NCI-H2196 (cell line): ENCODE results near the gene TOLLIP.
"Not testable (repeated sequence)": the region's sequence is repeated elsewhere in the genome, so short reads cannot be mapped to it uniquely, and the experiment has no call there.

Source experiments
- DNase-seq: peaks from one replicate; lab custom pipeline; 2025; ENCODE audit not compliant: unreplicated experiment; lab: John Stamatoyannopoulos, UW

The TOLLIP gene

DNA sequence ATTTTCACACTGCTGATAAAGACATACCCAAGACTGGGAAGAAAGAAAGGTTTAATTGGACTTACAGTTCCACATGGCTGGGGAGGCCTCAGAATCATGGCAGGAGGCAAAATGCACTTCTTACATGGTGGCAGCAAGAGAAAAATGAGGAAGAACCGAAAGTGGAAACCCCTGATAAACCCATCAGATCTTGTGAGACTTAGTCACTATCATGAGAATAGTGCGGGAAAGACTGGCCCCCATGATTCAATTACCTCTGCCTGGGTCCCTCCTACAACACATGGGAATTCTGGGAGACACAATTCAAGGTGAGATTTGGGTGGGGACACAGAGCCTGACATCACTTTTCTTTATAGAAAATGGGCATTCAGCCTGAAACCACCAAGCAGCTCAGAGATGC is 42.5 kb downstream of the TOLLIP start:
- not testable (repeated sequence) for DNase-seq

DNA sequence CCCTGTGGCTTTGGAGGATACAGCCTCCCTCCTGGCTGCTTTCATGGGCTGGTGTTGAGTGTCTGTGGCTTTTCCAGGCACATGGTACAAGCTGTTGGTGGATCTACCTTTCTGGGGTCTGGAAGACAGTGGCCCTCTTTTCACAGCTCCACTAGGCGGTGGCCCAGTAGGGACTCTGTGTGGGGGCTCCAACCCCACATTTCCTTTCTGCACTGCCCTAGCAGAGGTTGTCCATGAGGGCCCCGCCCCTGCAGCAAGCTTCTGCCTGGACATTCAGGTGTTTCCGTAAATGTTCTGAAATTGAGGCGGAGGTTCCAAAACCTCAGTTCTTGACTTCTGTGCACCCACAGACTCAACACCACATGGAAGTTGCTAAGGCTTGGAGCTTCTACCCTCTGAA is 44.0 kb downstream of the TOLLIP start:
- DNase-seq, result not testable (repeated sequence)

DNA sequence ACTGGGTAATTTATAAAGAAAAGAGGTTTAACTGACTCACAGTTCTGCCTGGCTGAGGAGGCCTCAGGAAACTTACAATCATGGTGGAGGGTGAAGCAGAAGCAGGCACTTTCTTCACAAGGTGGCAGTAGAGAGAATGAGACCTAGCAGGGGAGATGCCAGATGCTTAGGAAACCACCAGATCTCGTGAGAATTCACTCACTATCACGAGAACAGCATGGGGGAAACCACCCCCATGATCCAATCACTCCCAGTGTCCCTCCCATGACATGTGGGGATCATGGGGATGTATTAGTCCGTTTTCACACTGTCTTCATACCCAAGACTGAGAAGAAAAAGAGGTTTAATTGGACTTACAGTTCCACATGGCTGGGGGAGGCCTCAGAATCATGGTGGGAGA is 45.0 kb downstream of the TOLLIP start:
- not testable (repeated sequence) for DNase-seq

DNA sequence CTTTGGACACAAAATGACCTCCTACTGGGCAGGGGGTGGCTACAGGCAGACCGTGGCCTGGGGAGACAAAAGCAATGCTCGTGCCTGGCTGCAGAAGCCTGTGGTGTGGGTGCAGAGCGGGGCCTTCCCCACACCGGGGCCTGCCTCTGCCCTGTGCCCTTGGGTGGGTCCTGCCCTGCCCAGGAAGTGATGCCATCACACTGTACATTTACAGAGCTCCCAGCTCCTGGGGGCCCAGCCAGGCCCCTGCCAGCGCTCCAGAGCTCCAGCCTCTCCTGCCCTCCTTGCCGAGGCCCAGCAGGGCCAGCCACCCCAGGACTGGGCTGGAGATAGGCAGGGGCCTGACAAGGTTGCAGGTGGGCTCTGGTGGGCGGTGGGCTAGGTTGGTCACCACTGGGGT is 46.4 kb downstream of the TOLLIP start:
- DNase-seq, result no peak

DNA sequence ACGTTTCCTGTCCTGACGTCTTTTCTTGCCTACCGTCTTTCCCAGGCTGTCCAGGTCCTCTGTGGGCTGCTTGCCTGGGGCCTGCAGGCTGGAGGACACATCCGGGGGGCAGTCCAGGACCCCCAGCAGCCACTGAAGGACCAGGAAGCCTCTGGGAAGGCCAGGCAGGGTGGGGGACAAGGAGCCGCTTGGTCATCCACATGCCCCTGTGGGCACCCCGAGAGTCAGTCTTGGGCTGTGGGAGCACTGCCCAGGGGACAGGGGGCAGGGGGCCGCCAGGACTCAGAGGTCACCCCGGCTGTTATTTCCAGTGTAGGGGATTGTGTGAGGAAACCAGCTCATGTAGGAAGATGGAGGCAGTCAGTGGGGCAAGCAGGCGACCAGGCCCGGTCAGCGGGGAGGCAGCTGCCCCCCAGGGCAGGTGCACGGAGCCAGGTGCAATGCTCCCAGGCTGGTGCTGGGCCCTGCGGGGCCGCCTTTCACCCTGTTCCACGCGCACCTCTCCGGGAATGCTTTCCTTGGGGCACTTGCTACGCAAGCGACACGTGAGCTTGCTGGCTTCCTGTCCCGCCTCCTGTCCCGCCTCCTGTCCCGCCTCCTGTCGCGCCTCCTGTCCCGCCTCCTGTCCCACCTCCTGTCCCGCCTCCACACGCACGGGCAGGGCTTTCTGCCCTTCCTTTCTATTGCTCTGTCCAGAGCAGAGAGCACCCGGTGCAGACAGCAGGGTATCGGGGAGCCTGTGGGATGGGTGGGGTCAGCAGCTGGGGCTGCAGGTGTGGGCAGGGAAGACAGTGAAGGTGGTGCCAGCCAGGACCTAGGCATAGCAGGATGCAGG is 47.0 kb downstream of the TOLLIP start:
- DNase-seq, result peak; percentile 89

DNA sequence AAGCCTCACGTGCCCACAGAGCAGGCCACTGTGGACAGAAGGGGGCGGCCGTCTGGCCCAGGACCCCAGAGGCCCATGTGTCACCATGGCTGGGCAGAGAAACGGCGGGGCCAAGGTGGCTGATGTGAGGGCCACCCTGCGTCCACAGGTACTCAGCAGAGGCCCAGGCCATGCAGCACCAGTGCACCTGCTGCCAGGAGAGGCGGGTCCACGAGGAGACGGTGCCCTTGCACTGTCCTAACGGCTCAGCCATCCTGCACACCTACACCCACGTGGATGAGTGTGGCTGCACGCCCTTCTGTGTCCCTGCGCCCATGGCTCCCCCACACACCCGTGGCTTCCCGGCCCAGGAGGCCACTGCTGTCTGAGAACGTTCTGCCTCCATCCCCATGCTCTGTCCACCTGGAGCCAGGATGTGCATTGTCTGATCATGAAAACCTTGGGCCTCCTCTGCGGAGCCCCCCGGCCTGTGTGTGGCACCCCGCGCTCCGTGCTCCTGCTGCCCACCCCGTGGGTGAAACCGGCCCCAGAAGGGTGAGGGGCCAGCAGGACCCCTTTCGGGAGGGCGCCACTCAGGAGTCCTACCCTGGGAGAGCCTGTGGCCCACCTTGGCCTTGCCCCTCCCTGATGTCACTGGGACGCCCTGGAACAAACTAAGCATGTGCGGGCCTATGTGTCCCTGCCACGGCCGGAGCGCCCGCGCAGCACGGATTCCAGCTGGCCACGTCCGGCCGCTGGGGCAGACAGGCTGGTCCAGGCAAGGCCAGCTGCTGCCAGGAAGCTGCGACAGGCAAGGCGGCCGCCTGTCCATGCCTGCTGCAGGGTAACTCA is 48.0 kb downstream of the TOLLIP start:
- DNase-seq, result no peak

DNA sequence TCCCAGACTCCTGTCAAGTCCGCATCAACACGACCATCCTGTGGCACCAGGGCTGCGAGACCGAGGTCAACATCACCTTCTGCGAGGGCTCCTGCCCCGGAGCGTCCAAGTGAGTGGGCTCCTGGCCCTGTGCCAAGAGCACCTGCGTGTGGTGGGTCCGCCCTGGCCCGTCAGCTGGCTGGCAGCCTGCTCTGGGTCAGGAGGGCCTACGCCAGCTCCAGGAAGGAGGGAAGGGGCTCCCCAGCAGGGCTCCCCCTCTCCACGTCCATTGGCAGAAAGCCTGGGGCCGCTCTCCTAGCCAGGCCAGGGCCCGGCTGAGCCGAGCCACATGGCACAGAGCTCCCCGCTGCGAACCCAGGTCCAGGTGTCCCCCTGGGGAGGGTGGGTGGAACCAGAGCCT is 48.8 kb downstream of the TOLLIP start:
- DNase-seq, result no peak

DNA sequence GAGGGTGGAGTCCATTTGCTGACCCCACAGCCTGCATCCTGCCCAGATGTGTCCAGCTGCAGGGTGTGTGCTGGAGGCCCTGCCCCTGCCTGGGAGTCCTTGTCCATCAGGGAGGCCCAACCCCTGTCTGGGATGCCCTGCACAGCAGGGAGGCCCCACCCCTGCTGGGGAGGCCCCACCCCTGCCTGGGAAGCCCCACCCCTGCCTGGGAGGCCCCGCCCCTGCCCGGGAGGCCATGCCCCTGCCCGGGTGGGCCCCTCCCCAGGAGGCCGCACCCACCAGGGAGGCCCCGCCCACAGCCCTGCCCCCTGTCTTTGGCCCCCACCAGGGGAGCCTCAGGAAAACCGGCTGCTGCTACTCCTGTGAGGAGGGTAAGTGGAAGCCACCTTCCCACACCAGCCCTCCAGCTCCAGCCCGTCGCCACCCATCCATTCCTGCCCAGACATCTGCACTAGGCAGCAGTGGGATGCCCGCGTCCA is 49.4 kb downstream of the TOLLIP start:
- DNase-seq, result peak; percentile 39

DNA sequence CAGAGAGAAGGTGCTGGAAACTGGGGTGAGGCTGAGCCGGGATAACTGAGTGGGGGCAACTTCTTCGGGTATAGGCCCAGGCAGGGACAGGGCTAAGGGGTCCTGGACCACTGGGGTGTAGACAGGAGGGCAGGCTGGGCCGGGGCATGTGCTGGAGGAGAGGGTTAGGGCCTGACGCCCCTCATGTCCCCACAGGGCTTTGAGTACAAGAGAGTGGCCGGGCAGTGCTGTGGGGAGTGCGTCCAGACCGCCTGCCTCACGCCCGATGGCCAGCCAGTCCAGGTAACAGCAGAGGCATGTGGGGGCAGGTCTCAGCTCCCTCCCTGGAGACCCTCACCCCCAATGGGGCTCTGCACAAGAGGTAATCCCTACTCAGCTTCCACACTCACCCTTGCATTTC is 49.9 kb downstream of the TOLLIP start:
- no peak for DNase-seq

DNA sequence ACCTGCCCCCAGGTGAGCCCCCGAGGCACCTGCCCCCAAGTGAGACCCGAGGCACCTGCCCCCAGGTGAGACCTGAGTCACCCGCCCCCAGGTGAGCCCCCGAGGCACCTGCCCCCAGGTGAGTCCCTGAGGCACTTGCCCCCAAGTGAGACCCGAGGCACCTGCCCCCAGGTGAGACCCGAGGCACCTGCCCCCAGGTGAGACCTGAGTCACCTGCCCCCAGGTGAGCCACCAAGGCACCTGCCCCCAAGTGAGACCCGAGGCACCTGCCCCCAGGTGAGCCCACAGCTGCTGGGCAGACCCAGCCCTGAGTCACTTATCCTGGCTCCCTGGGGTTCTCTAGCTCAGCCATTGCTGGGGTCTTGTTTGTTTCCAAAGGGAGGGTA is 50.4 kb downstream of the TOLLIP start:
- no peak for DNase-seq

DNA sequence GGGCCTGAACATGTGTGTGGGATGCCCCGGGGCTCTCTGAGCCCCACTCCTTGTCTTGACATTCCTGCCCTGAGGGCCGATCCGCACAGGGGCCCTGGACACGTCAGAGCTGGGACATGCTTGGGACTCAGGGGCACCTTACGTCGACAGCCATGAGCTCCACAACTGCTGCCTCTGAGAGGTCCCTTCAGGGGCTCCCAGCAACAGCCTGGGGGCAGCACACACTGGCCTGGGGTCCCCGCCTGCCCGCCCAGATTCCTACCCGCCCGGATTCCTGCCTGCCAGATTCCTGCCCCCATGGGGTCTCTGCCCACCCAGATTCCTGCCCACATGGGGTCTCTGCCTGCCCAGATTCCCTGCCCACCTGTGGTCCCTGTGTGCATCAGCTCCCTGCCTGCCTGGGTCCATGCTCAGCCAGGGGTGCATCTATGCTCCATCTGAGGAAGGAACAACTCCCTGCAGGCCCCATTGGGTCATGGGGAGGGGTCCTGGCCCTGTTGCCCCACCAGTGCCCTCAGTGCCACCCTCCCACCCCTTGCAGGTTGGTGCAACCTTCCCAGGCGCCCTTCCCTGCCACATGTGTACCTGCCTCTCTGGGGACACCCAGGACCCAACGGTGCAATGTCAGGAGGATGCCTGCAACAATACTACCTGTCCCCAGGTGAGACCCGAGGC is 50.9 kb downstream of the TOLLIP start:
- DNase-seq, result no peak

DNA sequence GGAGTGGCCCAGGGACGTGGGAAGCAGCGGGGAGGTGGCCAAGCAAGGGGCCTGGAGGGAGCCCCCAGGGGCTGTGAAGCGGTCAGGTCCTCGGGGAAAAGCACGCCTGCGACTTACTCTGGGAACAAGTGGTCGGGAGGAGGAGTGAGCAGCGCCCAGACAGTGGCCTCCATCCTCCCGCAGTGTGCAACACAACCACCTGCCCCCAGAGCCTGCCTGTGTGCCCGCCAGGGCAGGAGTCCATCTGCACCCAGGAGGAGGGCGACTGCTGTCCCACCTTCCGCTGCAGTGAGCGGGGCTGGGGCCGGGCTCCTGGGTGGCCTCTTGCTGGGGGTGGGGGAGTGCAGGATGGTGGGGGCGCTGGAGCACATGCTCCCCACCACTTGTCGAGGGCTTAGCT is 51.5 kb downstream of the TOLLIP start:
- no peak for DNase-seq

DNA sequence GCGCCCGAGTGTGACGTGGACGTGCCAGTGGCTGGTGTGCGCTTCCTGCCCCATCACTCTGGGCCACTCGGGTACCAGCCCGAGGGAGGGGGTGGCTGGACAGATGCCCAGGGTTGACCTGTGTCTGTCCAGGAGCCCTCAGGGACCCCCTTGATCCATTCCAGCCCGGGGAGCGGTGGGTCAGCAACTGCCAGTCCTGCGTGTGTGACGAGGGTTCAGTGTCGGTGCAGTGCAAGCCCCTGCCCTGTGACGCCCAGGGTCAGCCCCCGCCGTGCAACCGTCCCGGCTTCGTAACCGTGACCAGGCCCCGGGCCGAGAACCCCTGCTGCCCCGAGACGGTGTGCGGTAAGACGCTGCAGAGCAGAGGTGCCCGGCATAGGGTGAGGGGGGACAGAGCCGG is 52.1 kb downstream of the TOLLIP start:
- no peak for DNase-seq

DNA sequence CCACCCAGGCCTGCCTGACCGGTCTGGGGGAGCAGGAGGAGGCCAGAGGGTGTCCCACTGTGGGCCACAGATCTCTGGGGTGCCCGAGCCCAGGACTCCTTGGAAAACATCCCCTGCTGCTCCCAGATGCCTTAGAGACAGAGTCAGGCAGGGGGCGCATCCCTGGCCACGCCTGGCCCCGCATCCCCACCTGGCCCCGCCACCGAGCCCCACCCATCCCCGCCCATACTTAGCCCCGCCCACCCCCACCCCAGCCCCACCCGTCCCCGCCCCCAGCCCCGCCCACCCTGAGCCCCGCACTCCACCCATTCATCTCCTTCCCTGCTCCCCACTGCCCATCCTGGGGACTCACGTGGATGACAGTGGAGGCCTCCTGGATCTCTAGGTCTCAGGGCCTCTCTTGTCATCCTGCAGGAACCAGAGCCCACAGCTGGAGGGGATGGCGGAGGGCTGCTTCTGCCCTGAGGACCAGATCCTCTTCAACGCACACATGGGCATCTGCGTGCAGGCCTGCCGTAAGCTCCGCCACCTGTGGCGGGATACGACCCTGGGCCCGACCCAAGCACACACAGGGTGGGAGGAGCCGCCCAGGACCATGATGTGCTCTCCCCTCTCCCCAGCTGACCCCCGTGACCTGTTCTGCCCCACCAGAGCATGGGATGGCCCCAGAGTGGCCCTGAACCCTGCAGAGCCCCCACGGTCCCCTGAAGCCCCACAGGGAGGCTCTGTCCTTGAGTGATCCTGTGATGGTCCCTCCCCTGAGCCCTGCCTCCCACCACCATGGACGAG is 53.0 kb downstream of the TOLLIP start:
- no peak for DNase-seq

DNA sequence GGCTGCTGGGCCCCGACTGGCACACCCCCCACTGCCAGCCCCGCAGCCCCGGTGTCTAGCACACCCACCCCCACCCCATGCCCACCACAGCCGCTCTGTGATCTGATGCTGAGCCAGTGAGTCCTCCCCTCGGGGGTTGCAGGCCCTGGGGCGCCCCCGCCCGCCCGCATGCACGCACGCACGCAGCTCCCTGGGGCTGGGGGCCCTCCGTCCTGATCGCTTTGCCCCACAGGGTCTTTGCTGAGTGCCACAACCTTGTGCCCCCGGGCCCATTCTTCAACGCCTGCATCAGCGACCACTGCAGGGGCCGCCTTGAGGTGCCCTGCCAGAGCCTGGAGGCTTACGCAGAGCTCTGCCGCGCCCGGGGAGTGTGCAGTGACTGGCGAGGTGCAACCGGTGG is 54.3 kb downstream of the TOLLIP start:
- DNase-seq, result no peak

DNA sequence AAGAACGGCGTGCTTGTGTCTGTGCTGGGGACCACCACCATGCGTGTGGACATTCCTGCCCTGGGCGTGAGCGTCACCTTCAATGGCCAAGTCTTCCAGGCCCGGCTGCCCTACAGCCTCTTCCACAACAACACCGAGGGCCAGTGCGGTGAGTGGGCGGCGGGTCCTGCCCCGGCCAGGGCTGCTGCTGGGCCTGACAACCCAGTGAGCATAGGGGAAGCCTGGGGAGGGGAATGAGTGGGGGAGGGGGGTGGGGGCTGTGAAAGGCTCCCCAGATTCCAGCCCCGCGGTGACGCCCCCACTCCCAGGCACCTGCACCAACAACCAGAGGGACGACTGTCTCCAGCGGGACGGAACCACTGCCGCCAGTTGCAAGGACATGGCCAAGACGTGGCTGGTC is 54.7 kb downstream of the TOLLIP start:
- no peak for DNase-seq

DNA sequence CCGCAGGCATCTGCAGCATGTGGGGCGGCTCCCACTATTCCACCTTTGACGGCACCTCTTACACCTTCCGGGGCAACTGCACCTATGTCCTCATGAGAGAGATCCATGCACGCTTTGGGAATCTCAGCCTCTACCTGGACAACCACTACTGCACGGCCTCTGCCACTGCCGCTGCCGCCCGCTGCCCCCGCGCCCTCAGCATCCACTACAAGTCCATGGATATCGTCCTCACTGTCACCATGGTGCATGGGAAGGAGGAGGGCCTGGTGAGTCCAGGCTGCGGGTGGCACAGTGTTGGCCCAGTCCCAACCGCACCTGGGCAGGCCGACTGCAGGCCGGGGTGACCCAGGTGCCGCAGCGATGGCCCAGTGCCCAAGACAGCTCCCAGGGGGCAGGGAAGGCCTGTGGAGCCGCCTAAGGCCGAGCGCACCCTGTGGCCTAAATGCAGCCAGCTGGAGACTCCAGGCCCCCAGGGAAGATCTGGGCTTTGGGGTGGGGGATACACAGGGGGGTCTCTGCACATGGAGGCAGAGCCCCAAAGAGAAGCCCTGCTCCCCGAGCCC is 55.3 kb downstream of the TOLLIP start:
- no peak for DNase-seq

DNA sequence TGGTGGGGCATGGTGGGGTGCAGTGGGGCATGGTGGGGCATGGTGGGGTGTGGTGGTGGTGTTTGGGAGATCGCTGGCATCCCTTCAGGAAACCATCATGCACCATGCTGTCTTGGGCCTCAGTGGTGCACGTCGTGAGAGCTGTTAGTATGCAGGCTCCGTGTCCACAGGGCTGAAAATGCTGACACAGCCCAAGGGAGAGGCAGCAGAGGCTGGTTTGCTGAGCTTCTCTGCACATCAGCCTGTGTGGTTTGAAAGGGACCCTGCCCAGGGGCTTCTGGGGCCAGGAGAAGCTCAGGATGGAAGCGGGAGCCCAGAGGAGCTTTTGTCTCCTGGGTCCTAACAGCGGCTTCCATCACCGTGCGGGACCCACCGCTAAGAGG is 56.3 kb downstream of the TOLLIP start:
- no peak for DNase-seq

DNA sequence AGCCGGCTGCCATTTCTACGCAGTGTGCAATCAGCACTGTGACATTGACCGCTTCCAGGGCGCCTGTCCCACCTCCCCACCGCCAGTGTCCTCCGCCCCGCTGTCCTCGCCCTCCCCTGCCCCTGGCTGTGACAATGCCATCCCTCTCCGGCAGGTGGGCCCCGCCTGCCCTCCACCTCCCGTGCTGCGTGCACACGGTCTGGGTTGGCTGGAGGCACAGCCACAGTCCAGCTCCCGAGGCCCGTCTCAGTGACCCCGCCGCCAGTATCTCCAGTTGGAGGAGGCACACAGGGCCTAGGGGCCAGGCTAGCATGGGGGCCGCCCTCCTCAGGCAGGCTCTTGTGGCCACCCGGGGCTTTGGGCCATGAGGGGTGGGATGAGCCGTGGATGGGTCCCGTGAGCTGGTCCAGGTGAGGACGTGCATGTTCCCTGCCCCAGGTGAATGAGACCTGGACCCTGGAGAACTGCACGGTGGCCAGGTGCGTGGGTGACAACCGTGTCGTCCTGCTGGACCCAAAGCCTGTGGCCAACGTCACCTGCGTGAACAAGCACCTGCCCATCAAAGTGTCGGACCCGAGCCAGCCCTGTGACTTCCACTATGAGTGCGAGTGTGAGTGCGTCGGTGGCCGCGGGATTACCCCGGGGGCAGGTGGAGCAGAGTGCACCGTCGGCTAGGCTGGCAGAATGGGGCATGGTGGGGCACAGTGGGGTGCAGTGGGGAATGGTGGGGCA is 56.9 kb downstream of the TOLLIP start:
- no peak for DNase-seq

DNA sequence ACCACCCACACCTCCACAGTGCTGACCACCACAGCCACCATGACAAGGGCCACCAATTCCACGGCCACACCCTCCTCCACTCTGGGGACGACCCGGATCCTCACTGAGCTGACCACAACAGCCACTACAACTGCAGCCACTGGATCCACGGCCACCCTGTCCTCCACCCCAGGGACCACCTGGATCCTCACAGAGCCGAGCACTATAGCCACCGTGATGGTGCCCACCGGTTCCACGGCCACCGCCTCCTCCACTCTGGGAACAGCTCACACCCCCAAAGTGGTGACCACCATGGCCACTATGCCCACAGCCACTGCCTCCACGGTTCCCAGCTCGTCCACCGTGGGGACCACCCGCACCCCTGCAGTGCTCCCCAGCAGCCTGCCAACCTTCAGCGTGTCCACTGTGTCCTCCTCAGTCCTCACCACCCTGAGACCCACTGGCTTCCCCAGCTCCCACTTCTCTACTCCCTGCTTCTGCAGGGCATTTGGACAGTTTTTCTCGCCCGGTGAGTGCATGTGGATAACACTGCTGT is 58.1 kb downstream of the TOLLIP start:
- no peak for DNase-seq
